ENCODE measurements around the gene GLI1. TPM values are rescaled to one million over a fixed set of nuclear protein-coding genes. Genes with fewer than 3 reads are reported as not detected.
"Not testable (repeated sequence)": the region's sequence is repeated elsewhere in the genome, so short reads cannot be mapped to it uniquely, and the experiment has no call there.

The GLI1 gene
- total and polyA plus RNA-seq, 2 donors, result 0.71 to 0.85 TPM

DNA sequence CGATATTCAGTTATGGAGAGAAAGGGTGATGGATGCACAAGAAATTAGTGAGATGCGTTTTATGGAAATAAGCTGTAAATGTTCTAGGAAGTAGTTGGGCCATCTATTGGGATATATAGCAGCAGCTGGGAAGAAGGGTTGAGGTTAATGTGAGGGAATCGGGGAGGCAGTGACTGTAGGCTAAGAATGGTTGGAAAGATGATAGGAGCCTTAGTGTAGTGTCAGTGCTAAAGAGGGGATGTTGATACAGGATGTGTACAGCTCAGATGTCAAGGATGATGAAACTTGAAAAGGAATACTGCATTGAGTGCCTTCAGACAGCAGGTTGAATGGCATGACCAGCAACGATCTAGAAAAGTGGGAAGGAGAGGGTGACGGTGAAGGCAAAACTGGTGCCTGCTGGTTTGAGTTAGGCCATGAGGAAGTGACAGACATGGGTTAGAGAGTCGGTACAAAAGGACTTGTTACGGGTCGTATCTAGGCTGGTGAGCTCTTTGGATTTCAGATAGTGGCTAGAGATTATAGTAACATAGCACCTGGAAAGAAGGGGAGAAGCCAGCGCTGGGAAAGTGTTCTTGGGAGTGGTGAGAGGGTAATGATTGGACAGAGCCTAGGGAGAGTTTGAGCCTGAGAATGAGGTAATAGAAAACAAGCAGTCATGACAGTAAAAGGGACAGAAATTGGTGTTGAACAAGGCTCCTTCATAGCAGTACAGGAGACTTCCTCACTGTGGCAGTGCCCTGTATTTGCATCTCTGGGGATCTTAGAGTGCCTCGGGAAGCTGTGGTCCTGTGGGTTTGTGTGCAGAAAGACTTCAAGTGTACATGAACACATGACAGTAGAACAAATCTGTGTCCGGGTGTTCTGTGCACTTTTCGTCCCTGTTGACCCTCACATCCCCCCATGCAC, 37.9 kb downstream of the GLI1 start:
- WGBS, result 97% methylated on average over 12 of the region's 12 CpGs
- Histone ChIP-seq H3K27ac (ENCODE audit: low read depth in 1 of 2, low read length in 1 of 2) (no peak overlapping the region), H3K9me3 (ENCODE audit: control insufficient read depth in 2 of 2, insufficient read depth in 1 of 2, low read length in 1 of 2) (no peaks in the 10 kb centered on the region), H3K27me3 (ENCODE audit: control insufficient read depth in 2 of 2, insufficient read depth in 1 of 2, low read length in 1 of 2) (no peaks in the 10 kb centered on the region), H3K4me1 (ENCODE audit: control insufficient read depth in 2 of 2, insufficient read depth in 2 of 2, low read length in 2 of 2) (no peaks in the 10 kb centered on the region), H3K36me3 (ENCODE audit: control insufficient read depth in 2 of 2, insufficient read depth in 2 of 2, low read length in 1 of 2) (peaks cover 48 to 66% of the 10 kb centered on the region in 2 donors), H3K4me3 (ENCODE audit: low read length in 2 of 2) (no peak overlapping the region)
- no peak for DNase-seq (ENCODE audit: low read depth in 6 of 9, low spot score in 9 of 9)

DNA sequence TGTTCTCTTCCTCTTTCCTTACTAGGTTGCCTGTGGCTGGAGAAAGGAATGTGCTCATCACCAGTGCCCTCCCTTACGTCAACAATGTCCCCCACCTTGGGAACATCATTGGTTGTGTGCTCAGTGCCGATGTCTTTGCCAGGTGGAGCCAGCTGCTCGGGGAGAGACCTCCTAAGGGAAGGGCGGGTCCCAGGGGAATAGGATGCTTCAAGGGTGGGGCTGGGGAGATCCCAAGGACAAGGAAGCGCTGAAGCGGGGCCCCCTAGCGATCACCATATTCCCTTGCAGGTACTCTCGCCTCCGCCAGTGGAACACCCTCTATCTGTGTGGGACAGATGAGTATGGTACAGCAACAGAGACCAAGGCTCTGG, 38.5 kb downstream of the GLI1 start:
- WGBS, result 97% methylated on average over 9 of the region's 9 CpGs
- no peaks in the 10 kb centered on the region for H3K27me3 ChIP-seq (ENCODE audit: control insufficient read depth in 2 of 2, insufficient read depth in 1 of 2, low read length in 1 of 2)
- no peak for DNase-seq (ENCODE audit: low read depth in 6 of 9, low spot score in 9 of 9)
- H3K4me1 ChIP-seq (ENCODE audit: control insufficient read depth in 2 of 2, insufficient read depth in 2 of 2, low read length in 2 of 2), result no peaks in the 10 kb centered on the region
- peaks cover 44 to 65% of the 10 kb centered on the region in 2 donors for H3K36me3 ChIP-seq (ENCODE audit: control insufficient read depth in 2 of 2, insufficient read depth in 2 of 2, low read length in 1 of 2)
- no peak overlapping the region for H3K4me3 ChIP-seq (ENCODE audit: low read length in 2 of 2)
- no peak overlapping the region for H3K27ac ChIP-seq (ENCODE audit: low read depth in 1 of 2, low read length in 1 of 2)
- no peaks in the 10 kb centered on the region for H3K9me3 ChIP-seq (ENCODE audit: control insufficient read depth in 2 of 2, insufficient read depth in 1 of 2, low read length in 1 of 2)

DNA sequence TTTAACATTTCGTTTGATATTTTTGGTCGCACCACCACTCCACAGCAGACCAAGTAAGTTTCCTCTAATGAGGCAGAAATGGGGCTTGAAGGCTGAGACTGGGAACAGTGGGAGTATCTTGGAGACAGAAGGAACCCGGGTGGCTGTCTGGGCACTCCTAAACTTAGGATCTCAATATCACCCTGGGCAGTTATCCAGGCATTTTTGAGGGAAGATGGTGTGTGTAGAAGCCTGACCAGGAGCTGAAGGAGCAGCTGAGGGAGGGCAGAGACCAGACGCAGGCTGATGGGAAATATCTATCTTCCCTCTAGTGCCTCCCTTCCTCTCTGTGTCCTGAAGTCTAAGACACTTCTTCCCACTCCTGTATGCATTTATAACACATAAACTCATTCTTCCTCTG, 39.0 kb downstream of the GLI1 start:
- WGBS, result 97% methylated on average over 4 of the region's 4 CpGs
- Histone ChIP-seq H3K27ac (ENCODE audit: low read depth in 1 of 2, low read length in 1 of 2) (no peak overlapping the region), H3K4me1 (ENCODE audit: control insufficient read depth in 2 of 2, insufficient read depth in 2 of 2, low read length in 2 of 2) (no peaks in the 10 kb centered on the region), H3K36me3 (ENCODE audit: control insufficient read depth in 2 of 2, insufficient read depth in 2 of 2, low read length in 1 of 2) (peaks cover 48 to 69% of the 10 kb centered on the region in 2 donors), H3K4me3 (ENCODE audit: low read length in 2 of 2) (no peak overlapping the region), H3K27me3 (ENCODE audit: control insufficient read depth in 2 of 2, insufficient read depth in 1 of 2, low read length in 1 of 2) (no peaks in the 10 kb centered on the region), H3K9me3 (ENCODE audit: control insufficient read depth in 2 of 2, insufficient read depth in 1 of 2, low read length in 1 of 2) (no peaks in the 10 kb centered on the region)
- DNase-seq (ENCODE audit: low read depth in 6 of 9, low spot score in 9 of 9), result no peak

DNA sequence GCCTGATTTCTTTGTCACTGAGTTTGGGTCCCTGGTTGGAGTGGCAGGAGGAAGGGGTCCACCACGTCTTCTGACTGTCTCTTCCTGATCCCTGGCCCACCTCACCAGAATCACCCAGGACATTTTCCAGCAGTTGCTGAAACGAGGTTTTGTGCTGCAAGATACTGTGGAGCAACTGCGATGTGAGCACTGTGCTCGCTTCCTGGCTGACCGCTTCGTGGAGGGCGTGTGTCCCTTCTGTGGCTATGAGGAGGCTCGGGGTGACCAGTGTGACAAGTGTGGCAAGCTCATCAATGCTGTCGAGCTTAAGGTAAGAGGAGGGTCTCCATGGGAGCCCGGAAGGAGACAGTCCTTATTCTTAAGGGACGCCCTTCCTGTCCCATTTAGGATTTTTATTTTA, 40.6 kb downstream of the GLI1 start:
- Histone ChIP-seq H3K27ac (ENCODE audit: low read depth in 1 of 2, low read length in 1 of 2) (no peak overlapping the region), H3K36me3 (ENCODE audit: control insufficient read depth in 2 of 2, insufficient read depth in 2 of 2, low read length in 1 of 2) (peaks cover 59 to 80% of the 10 kb centered on the region in 2 donors)
- WGBS, result 98% methylated on average over 11 of the region's 11 CpGs

DNA sequence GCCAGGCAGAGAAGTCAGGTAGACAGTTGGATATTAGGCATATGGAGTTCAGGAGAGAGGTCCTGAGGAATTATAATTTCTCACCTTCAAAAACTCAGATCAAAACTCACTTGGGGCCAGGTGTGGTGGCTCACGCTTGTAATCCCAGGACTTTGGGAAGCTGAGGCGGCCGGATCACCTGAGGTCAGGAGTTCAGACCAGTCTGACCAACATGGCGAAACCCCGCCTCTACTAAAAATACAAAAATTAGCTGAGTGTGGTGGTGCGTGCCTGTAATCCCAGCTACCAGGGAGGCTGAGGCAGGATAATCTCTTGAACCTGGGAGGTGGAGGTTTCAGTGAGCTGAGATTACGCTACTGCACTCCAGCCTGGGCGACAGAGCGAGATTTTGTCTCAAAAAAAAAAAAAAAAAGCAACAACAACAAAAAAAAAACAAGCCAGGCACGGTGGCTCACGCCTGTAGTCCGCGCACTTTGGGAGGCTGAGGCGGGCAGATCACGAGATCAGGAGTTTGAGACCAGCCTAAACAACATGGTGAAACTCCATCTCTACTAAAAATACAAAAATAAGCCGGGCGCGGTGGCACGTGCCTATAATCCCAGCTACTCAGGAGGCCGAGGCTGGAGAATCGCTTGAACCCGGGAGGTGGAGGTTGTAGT, 42.9 kb downstream of the GLI1 start:
- not testable (repeated sequence) for H3K27me3 ChIP-seq (ENCODE audit: control insufficient read depth in 2 of 2, insufficient read depth in 1 of 2, low read length in 1 of 2); H3K27ac ChIP-seq (ENCODE audit: low read depth in 1 of 2, low read length in 1 of 2); H3K4me3 ChIP-seq (ENCODE audit: low read length in 2 of 2); H3K9me3 ChIP-seq (ENCODE audit: control insufficient read depth in 2 of 2, insufficient read depth in 1 of 2, low read length in 1 of 2); DNase-seq (ENCODE audit: low read depth in 6 of 9, low spot score in 9 of 9); H3K4me1 ChIP-seq (ENCODE audit: control insufficient read depth in 2 of 2, insufficient read depth in 2 of 2, low read length in 2 of 2)
- WGBS, result 98% methylated on average over 22 of the region's 22 CpGs
- peaks cover 65 to 80% of the 10 kb centered on the region in 2 donors for H3K36me3 ChIP-seq (ENCODE audit: control insufficient read depth in 2 of 2, insufficient read depth in 2 of 2, low read length in 1 of 2)

More for the DNA sequence above, 40.6 kb downstream of the GLI1 start:
- no peak for DNase-seq (ENCODE audit: low read depth in 6 of 9, low spot score in 9 of 9)
- H3K9me3 ChIP-seq (ENCODE audit: control insufficient read depth in 2 of 2, insufficient read depth in 1 of 2, low read length in 1 of 2), result no peaks in the 10 kb centered on the region
- H3K4me3 ChIP-seq (ENCODE audit: low read length in 2 of 2), result no peak overlapping the region
- no peaks in the 10 kb centered on the region for H3K4me1 ChIP-seq (ENCODE audit: control insufficient read depth in 2 of 2, insufficient read depth in 2 of 2, low read length in 2 of 2)
- no peaks in the 10 kb centered on the region for H3K27me3 ChIP-seq (ENCODE audit: control insufficient read depth in 2 of 2, insufficient read depth in 1 of 2, low read length in 1 of 2)

DNA sequence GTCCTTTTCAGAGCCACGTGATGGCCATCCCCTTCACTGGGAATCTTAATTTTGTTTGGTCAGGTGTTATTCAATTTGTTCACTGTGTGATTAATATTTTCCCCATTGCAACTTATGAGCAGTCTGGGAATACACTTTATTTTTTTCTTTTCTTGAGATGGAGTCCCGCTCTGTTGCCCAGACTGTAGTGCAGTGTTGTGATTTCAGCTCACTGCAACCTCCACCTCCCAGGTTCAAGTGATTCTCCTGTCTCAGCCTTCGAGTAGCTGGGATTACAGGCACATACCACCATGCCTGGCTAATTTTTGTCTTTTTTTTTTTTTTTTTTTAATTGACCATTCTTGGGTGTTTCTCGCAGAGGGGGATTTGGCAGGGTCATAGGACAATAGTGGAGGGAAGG, 47.0 kb downstream of the GLI1 start:
- H3K4me1 ChIP-seq (ENCODE audit: control insufficient read depth in 2 of 2, insufficient read depth in 2 of 2, low read length in 2 of 2); H3K27ac ChIP-seq (ENCODE audit: low read depth in 1 of 2, low read length in 1 of 2); H3K4me3 ChIP-seq (ENCODE audit: low read length in 2 of 2); H3K27me3 ChIP-seq (ENCODE audit: control insufficient read depth in 2 of 2, insufficient read depth in 1 of 2, low read length in 1 of 2); DNase-seq (ENCODE audit: low read depth in 6 of 9, low spot score in 9 of 9); H3K9me3 ChIP-seq (ENCODE audit: control insufficient read depth in 2 of 2, insufficient read depth in 1 of 2, low read length in 1 of 2): not testable (repeated sequence)
- 93% methylated on average over 4 of the region's 4 CpGs for WGBS
- H3K36me3 ChIP-seq (ENCODE audit: control insufficient read depth in 2 of 2, insufficient read depth in 2 of 2, low read length in 1 of 2), result peaks cover 56 to 69% of the 10 kb centered on the region in 2 donors

DNA sequence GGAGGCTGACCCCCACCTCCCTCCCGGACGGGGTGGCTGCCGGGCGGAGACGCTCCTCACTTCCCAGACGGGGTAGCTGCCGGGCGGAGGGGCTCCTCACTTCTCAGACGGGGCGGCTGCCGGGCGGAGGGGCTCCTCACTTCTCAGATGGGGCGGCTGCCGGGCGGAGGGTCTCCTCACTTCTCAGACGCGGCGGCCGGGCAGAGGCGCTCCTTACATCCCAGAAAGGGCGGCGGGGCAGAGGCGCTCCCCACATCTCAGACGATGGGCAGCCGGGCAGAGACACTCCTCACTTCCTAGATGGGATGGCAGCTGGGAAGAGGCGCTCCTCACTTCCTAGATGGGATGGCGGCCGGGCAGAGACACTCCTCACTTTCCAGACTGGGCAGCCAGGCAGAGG, 48.2 kb downstream of the GLI1 start:
- H3K9me3 ChIP-seq (ENCODE audit: control insufficient read depth in 2 of 2, insufficient read depth in 1 of 2, low read length in 1 of 2); DNase-seq (ENCODE audit: low read depth in 6 of 9, low spot score in 9 of 9); H3K4me1 ChIP-seq (ENCODE audit: control insufficient read depth in 2 of 2, insufficient read depth in 2 of 2, low read length in 2 of 2); H3K27ac ChIP-seq (ENCODE audit: low read depth in 1 of 2, low read length in 1 of 2); H3K4me3 ChIP-seq (ENCODE audit: low read length in 2 of 2); H3K27me3 ChIP-seq (ENCODE audit: control insufficient read depth in 2 of 2, insufficient read depth in 1 of 2, low read length in 1 of 2): not testable (repeated sequence)
- H3K36me3 ChIP-seq (ENCODE audit: control insufficient read depth in 2 of 2, insufficient read depth in 2 of 2, low read length in 1 of 2), result peaks cover 64 to 70% of the 10 kb centered on the region in 2 donors
- WGBS, result over 99% methylated on average over 25 of the region's 28 CpGs

DNA sequence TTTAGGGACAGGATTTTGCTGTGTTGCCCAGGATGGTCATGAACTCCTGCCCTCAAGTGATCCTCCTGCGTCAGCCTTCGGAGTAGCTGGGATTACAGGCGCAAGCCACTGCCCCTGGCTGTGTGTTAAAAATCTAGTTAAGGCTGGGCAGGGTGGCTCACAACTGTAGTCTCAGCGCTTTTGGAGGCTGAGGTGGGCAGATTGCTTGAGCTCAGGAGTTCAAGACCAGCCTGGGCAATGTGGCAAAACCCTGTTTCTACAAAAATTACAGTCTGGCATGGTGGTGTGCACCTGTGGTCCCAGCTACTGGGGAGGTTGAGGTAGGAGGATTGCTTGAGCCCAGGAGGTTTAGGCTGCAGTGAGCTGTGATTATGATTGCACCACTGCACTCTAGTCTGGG, 51.6 kb downstream of the GLI1 start:
- Histone ChIP-seq H3K36me3 (ENCODE audit: control insufficient read depth in 2 of 2, insufficient read depth in 2 of 2, low read length in 1 of 2) (peaks cover 64 to 69% of the 10 kb centered on the region in 2 donors), H3K27ac (ENCODE audit: low read depth in 1 of 2, low read length in 1 of 2) (no peak overlapping the region), H3K4me1 (ENCODE audit: control insufficient read depth in 2 of 2, insufficient read depth in 2 of 2, low read length in 2 of 2) (no peaks in the 10 kb centered on the region), H3K9me3 (ENCODE audit: control insufficient read depth in 2 of 2, insufficient read depth in 1 of 2, low read length in 1 of 2) (no peaks in the 10 kb centered on the region), H3K27me3 (ENCODE audit: control insufficient read depth in 2 of 2, insufficient read depth in 1 of 2, low read length in 1 of 2) (no peaks in the 10 kb centered on the region), H3K4me3 (ENCODE audit: low read length in 2 of 2) (no peak overlapping the region)
- DNase-seq (ENCODE audit: low read depth in 6 of 9, low spot score in 9 of 9), result no peak
- WGBS, result 99% methylated on average over 4 of the region's 4 CpGs

DNA sequence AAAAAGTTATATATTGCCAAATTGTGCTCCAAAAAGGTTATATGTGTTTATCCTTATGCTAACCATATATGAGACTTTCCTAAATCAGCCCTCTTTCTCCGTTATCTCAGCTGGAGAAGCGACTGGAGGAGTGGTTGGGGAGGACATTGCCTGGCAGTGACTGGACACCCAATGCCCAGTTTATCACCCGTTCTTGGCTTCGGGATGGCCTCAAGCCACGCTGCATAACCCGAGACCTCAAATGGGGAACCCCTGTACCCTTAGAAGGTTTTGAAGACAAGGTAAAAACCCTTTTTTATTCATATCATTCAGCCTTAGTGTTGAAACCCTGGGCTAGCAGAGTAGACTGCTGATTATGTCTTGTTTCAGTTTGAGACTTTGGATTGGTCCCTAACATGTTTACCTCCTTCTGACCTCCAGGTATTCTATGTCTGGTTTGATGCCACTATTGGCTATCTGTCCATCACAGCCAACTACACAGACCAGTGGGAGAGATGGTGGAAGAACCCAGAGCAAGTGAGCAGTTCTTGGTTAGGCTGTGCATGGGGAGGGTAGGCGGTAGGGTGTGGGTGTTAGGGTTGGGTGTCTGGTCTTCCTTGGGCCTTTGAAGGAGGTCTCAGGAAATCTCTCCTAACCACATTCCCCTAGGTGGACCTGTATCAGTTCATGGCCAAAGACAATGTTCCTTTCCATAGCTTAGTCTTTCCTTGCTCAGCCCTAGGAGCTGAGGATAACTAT, 52.2 kb downstream of the GLI1 start:
- no peaks in the 10 kb centered on the region for H3K27me3 ChIP-seq (ENCODE audit: control insufficient read depth in 2 of 2, insufficient read depth in 1 of 2, low read length in 1 of 2)
- peaks cover 0 to 2% of the 10 kb centered on the region in 2 donors for H3K9me3 ChIP-seq (ENCODE audit: control insufficient read depth in 2 of 2, insufficient read depth in 1 of 2, low read length in 1 of 2)
- H3K4me3 ChIP-seq (ENCODE audit: low read length in 2 of 2), result no peak overlapping the region
- 97% methylated on average over 7 of the region's 7 CpGs for WGBS
- H3K4me1 ChIP-seq (ENCODE audit: control insufficient read depth in 2 of 2, insufficient read depth in 2 of 2, low read length in 2 of 2), result no peaks in the 10 kb centered on the region
- no peak overlapping the region for H3K27ac ChIP-seq (ENCODE audit: low read depth in 1 of 2, low read length in 1 of 2)
- H3K36me3 ChIP-seq (ENCODE audit: control insufficient read depth in 2 of 2, insufficient read depth in 2 of 2, low read length in 1 of 2), result peaks cover 65 to 70% of the 10 kb centered on the region in 2 donors
- DNase-seq (ENCODE audit: low read depth in 6 of 9, low spot score in 9 of 9), result no peak

All from thymus (tissue), 11 donors.